ENCODE measurements around the gene TARS3. TPM values are rescaled to one million over a fixed set of nuclear protein-coding genes. Genes with fewer than 3 reads are reported as not detected.

TARS3 gene
- total RNA-seq, 1 donor from 2014 or later = 21.2 TPM

- Histone ChIP-seq H3K9me3 (ENCODE audit: low read depth) (no peaks in the 10 kb centered on the region), H3K27ac (no peak overlapping the region), H3K79me2 (ENCODE audit: low read depth) (no peaks in the 10 kb centered on the region), H3K9ac (no peak overlapping the region), H3K27me3 (no peaks in the 10 kb centered on the region), H3K36me3 (no peaks in the 10 kb centered on the region), H3K4me3 (no peak overlapping the region), H3K4me2 (no peak overlapping the region), H2AFZ (replicated peaks) (no peak overlapping the region), H3K4me1 (no peaks in the 10 kb centered on the region), H3F3A (ENCODE audit: low read depth) (no peaks in the 10 kb centered on the region), H4K20me1 (ENCODE audit: low read depth) (no peaks in the 10 kb centered on the region)
- peaks cover 6% of the 10 kb centered on the region for H3K9me3 Mint-ChIP-seq
- H3K36me3 Mint-ChIP-seq = peaks cover 32% of the 10 kb centered on the region
- no peaks in the 10 kb centered on the region for H3K4me1 Mint-ChIP-seq
- H3K4me3 Mint-ChIP-seq = no peak overlapping the region
- no peak for TF ChIP-seq EZH2phosphoT487 (IDR thresholded peaks at IDR 0.05)
- TF ChIP-seq CTCF (IDR thresholded peaks at IDR 0.05) = no peak
- no peak for TF ChIP-seq EZH2 (IDR thresholded peaks at IDR 0.05)
- no peak for DNase-seq (ENCODE audit: low spot score)
- peaks cover 2% of the 10 kb centered on the region for H3K27me3 Mint-ChIP-seq (ENCODE audit: insufficient read depth, low read depth)
- H3K27ac Mint-ChIP-seq = no peak overlapping the region
These were observed 54.5 kb downstream of the TARS3 start for GRCh38 chr15:101669744-101670143.

- no peak overlapping the region for H3K4me3 Mint-ChIP-seq
- no peak overlapping the region for H2AFZ ChIP-seq (replicated peaks)
- no peak overlapping the region for H3K4me3 ChIP-seq
- no peaks in the 10 kb centered on the region for H3K27me3 ChIP-seq
- H3K36me3 ChIP-seq = no peaks in the 10 kb centered on the region
- no peaks in the 10 kb centered on the region for H3K4me1 Mint-ChIP-seq
- no peaks in the 10 kb centered on the region for H3K79me2 ChIP-seq (ENCODE audit: low read depth)
- no peaks in the 10 kb centered on the region for H3F3A ChIP-seq (ENCODE audit: low read depth)
- no peak overlapping the region for H3K27ac ChIP-seq
- H3K27ac Mint-ChIP-seq = no peak overlapping the region
- TF ChIP-seq EZH2 (IDR thresholded peaks at IDR 0.05) = no peak
- no peak for TF ChIP-seq CTCF (IDR thresholded peaks at IDR 0.05)
- TF ChIP-seq EZH2phosphoT487 (IDR thresholded peaks at IDR 0.05) = no peak
- H3K36me3 Mint-ChIP-seq = peaks cover 23% of the 10 kb centered on the region
- H3K4me2 ChIP-seq = no peak overlapping the region
- H3K9me3 Mint-ChIP-seq = peaks cover 6% of the 10 kb centered on the region
- no peaks in the 10 kb centered on the region for H3K9me3 ChIP-seq (ENCODE audit: low read depth)
- H3K4me1 ChIP-seq = no peaks in the 10 kb centered on the region
- H3K9ac ChIP-seq = no peak overlapping the region
- H4K20me1 ChIP-seq (ENCODE audit: low read depth) = no peaks in the 10 kb centered on the region
- H3K27me3 Mint-ChIP-seq (ENCODE audit: insufficient read depth, low read depth) = no peaks in the 10 kb centered on the region
- DNase-seq (ENCODE audit: low spot score) = no peak
These were observed 56.4 kb downstream of the TARS3 start for GRCh38 chr15:101667881-101668280.

GRCh38 chr15:101664303-101664913 lies 59.9 kb downstream of the TARS3 start:
- Mint-ChIP-seq H3K36me3 (peaks cover 16% of the 10 kb centered on the region), H3K4me1 (no peaks in the 10 kb centered on the region), H3K9me3 (peaks cover 6% of the 10 kb centered on the region), H3K4me3 (no peak overlapping the region), H3K27ac (no peak overlapping the region), H3K27me3 (ENCODE audit: insufficient read depth, low read depth) (no peaks in the 10 kb centered on the region)
- Histone ChIP-seq H3K9ac (no peak overlapping the region), H3K4me1 (no peaks in the 10 kb centered on the region), H3K9me3 (ENCODE audit: low read depth) (no peaks in the 10 kb centered on the region), H3K27ac (no peak overlapping the region), H4K20me1 (ENCODE audit: low read depth) (no peaks in the 10 kb centered on the region), H3K4me2 (no peak overlapping the region), H3F3A (ENCODE audit: low read depth) (no peaks in the 10 kb centered on the region), H3K36me3 (no peaks in the 10 kb centered on the region), H3K27me3 (no peaks in the 10 kb centered on the region), H3K4me3 (no peak overlapping the region), H3K79me2 (ENCODE audit: low read depth) (no peaks in the 10 kb centered on the region), H2AFZ (replicated peaks) (no peak overlapping the region)
- no peak for TF ChIP-seq EZH2phosphoT487 (IDR thresholded peaks at IDR 0.05)
- peak; percentile 46 for TF ChIP-seq CTCF (IDR thresholded peaks at IDR 0.05)
- peak; percentile 36 for DNase-seq (ENCODE audit: low spot score)
